CD1c-positive myeloid dendritic cell (primary cell): ENCODE data around the gene RRAGD.

Experiments
- DNase-seq: peaks from one replicate; pipeline ENCODE4 v3.0.0-alpha.2; 2016; ENCODE audit errors: extremely low spot score

The RRAGD gene

GRCh38 chr6:89346433-89346832, 65.6 kb downstream of the RRAGD start:
- no peak for DNase-seq

GRCh38 chr6:89339565-89339964, 72.5 kb downstream of the RRAGD start:
- no peak for DNase-seq

GRCh38 chr6:89335164-89335563, 76.9 kb downstream of the RRAGD start:
- DNase-seq: no peak

DNA sequence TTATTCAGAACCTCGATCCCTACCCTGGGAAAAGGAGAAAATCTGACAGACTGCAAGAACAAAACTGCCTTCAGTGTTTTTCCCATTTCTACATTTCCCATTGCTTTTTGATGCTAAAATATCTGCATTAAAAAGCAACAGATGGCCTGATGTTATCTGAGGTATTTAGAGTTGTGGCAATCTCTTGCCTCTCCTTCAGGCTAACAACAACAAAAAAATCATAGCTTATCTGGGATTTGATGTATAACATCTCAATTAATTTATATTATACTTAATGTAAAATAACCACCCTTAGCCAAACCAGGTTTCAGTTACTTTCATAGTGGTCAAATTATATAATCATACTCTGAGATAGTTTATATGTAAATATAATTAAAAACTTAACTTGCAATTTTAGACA, 81.2 kb downstream of the RRAGD start:
- DNase-seq: no peak

GRCh38 chr6:89328976-89329375, 83.1 kb downstream of the RRAGD start:
- no peak for DNase-seq

GRCh38 chr6:89324304-89324703, 87.8 kb downstream of the RRAGD start:
- DNase-seq: no peak

DNA sequence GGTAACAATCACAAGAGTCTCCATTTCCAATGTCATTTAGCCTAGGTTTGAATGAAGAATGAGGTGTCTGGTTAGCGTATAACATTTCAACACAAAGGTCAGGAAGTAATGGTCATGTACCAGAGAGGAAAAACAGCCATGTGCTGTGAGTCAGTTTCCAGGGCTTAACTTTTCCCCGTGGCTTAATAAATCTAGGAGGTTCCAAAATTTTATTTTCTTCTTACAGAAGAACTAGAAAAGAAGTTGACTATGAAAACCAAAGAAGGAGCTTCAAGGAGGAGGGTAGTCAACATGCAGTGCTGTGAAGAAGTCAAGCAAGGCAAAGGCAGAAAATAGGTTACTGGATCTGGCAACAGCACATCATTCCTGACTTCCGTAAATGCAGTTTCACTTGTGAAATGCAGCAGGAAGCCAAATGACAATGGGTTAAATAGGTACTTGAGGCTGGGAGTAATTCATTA, 88.5 kb downstream of the RRAGD start:
- peak; percentile 49 for DNase-seq

- DNase-seq: peak; percentile 78
Measured at GRCh38 chr6:89321131-89321970, 90.7 kb downstream of the RRAGD start.

GRCh38 chr6:89320012-89320559, 92.0 kb downstream of the RRAGD start:
- no peak for DNase-seq

DNA sequence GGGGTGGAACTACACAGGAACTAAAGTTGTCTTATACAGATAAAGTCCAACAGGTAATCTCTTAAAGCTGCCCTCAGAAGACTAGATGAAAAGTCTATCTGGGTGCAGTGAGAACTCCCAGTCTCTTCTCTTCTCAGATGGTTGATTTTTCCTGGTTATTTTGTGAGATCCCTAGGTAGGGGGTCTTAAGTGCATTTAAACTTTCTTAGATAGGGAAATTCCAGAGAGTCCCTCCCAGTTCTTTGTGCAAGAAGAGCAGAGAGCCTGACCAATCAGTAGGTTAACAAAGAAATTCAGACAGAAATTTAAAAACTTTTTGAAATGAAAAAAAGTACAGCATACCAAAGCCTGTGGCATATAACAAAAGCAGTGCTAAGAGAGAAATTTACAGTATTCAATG, 95.0 kb downstream of the RRAGD start:
- no peak for DNase-seq

DNA sequence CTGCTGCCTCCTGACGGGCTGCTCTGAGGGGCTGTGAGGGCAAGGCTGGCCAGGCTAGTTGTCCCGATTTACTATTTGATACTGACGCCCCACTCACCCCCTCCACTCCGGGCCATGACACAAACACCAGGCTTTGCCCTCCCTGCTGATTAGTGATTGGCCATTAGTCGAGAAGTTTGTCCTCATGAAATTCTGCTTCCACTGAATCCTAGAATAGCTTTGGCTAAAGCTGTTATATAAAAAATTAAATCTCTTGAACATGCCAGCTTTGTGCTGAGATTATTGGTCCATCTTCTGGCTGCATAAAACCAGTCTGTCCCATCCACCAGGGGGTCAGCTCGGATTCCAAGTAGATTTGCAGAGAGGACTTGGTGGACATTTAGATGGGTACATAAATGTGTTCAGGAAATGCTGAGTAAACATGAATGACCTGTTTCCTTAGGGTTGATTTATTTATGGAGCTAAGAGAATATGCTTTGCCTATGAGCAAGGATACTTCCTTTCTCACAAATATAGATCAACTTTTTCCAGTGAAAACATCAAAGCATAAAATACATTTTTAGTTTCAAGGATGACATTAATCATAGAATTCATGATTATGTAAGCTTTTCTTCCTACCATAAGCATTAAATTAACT, 96.7 kb downstream of the RRAGD start, which contains the start of gene GABRR2:
Gene GABRR2 (minus strand): TSS at position 51 of the 637 bp plus-strand sequence. CDS start 134 bp downstream, outside the sequence.
- no peak for DNase-seq

GRCh38 chr6:89314692-89315091, 97.4 kb downstream of the RRAGD start:
- no peak for DNase-seq
